ENCODE measurements around the gene TBC1D16. TPM values are rescaled to one million over a fixed set of nuclear protein-coding genes. Genes with fewer than 3 reads are reported as not detected.

TBC1D16 gene
- total RNA-seq, 1 experiment from 2014 or later: 85.8 TPM

DNA sequence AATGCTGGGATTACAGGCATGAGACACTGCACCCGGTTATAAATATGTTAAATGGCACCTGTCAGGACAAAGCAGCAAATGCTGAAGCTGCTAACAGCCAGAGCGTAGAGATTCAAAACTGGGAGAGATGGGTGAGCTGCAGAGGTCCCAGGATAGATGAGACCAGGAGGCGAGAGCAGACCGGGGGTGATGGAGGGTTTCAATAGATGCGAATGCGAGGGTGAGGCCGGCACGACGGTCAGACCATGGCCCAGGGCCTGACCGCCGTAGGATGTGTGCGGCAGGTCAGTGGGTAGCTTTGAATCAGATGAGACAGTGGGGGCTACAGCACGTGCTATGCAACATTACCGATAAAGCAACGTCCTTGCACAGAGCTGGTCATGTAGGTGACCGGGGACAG lies 15.0 kb upstream of the TBC1D16 start:
- H2AK5ac ChIP-seq (ENCODE audit: insufficient read length, low read length): no peak overlapping the region
- H3K79me2 ChIP-seq (ENCODE audit: insufficient read depth, low read length): no peaks in the 10 kb centered on the region
- no peak overlapping the region for H3K14ac ChIP-seq (ENCODE audit: insufficient read depth, low read length)
- H3K36me3 Mint-ChIP-seq (ENCODE audit: insufficient read depth in 1 of 3, low read depth in 3 of 3): peaks cover 2 to 13% (median 4%) of the 10 kb centered on the region in 3 experiments; a peak in 5 of 7 replicates
- H4K8ac ChIP-seq (replicated peaks; ENCODE audit: insufficient read length, low read depth, low read length): no peak overlapping the region
- no peak overlapping the region for H2BK15ac ChIP-seq (ENCODE audit: low read depth, low read length)
- no peak overlapping the region for H2AFZ ChIP-seq (ENCODE audit: low read length)
- no peak overlapping the region for H4K91ac ChIP-seq (ENCODE audit: insufficient read length, low read depth, low read length)
- no peak overlapping the region for H3K18ac ChIP-seq (ENCODE audit: insufficient read length, low read depth, low read length)
- no peaks in the 10 kb centered on the region for H3K23me2 ChIP-seq (ENCODE audit: insufficient read length, low read depth, low read length, poor library complexity, severe bottlenecking)
- no peak overlapping the region for H3K56ac ChIP-seq (ENCODE audit: insufficient read length, low read depth, low read length)
- no peak overlapping the region for H3K27ac ChIP-seq (ENCODE audit: insufficient read length, low read depth, low read length)
- peak overlapping the region in 1 of 3 experiments; percentile 1; a peak in 1 of 7 replicates for H3K27ac Mint-ChIP-seq
- no peaks in the 10 kb centered on the region for H3K9me3 Mint-ChIP-seq
- no peaks in the 10 kb centered on the region for H4K20me1 ChIP-seq (ENCODE audit: control insufficient read depth, insufficient read depth, insufficient read length)
- H3K4me2 ChIP-seq (ENCODE audit: insufficient read depth, insufficient read length, low read length): no peak overlapping the region
- no peak overlapping the region for H2BK12ac ChIP-seq (ENCODE audit: insufficient read length, low read depth, low read length)
- WGBS (ENCODE audit: extremely low coverage, insufficient read length, low lambda C conversion rate): no CpG with 5 or more reads among the region's 16 CpGs
- no peak overlapping the region for H4K5ac ChIP-seq (ENCODE audit: insufficient read length, low read depth, low read length)
- no peak overlapping the region for H3K23ac ChIP-seq (ENCODE audit: insufficient read length, low read depth, low read length)
- no peak for DNase-seq
- no peaks in the 10 kb centered on the region for H3K27me3 ChIP-seq (ENCODE audit: insufficient read depth, low read length)
- peaks cover 14 to 20% of the 10 kb centered on the region in 2 experiments for H3K4me1 Mint-ChIP-seq
- H3K9me3 ChIP-seq (ENCODE audit: control insufficient read depth, low read depth, low read length): no peaks in the 10 kb centered on the region
- H3K9ac ChIP-seq (ENCODE audit: extremely low read depth, insufficient read length, low read length): no peak overlapping the region
- TF ChIP-seq, protein P1, sequence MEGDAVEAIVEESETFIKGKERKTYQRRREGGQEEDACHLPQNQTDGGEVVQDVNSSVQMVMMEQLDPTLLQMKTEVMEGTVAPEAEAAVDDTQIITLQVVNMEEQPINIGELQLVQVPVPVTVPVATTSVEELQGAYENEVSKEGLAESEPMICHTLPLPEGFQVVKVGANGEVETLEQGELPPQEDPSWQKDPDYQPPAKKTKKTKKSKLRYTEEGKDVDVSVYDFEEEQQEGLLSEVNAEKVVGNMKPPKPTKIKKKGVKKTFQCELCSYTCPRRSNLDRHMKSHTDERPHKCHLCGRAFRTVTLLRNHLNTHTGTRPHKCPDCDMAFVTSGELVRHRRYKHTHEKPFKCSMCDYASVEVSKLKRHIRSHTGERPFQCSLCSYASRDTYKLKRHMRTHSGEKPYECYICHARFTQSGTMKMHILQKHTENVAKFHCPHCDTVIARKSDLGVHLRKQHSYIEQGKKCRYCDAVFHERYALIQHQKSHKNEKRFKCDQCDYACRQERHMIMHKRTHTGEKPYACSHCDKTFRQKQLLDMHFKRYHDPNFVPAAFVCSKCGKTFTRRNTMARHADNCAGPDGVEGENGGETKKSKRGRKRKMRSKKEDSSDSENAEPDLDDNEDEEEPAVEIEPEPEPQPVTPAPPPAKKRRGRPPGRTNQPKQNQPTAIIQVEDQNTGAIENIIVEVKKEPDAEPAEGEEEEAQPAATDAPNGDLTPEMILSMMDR (conservative IDR thresholded peaks at IDR 0.05): no peak
- no peak overlapping the region for H2BK5ac ChIP-seq (ENCODE audit: insufficient read length, low read length)
- H3T11ph ChIP-seq (ENCODE audit: low read length): no peak overlapping the region
- H2BK120ac ChIP-seq (ENCODE audit: low read depth, low read length, poor library complexity, severe bottlenecking): no peak overlapping the region
- H2BK20ac ChIP-seq (ENCODE audit: low read depth, low read length, poor library complexity, severe bottlenecking): no peak overlapping the region
- no peak overlapping the region for H3K4ac ChIP-seq (ENCODE audit: low read depth, low read length)
- no peaks in the 10 kb centered on the region for H3K4me1 ChIP-seq (ENCODE audit: insufficient read depth, low read length)
- H3K79me1 ChIP-seq (ENCODE audit: insufficient read depth, low read depth, low read length, poor library complexity, severe bottlenecking): no peaks in the 10 kb centered on the region
- H3K4me3 Mint-ChIP-seq: no peak overlapping the region
- no peaks in the 10 kb centered on the region for H3K27me3 Mint-ChIP-seq (ENCODE audit: low read depth)
